Measurements from ENCODE around the gene ATP2B3.

- TF ChIP-seq CTCF (IDR thresholded peaks at IDR 0.05) (no peak), POLR2A (IDR thresholded peaks at IDR 0.05) (no peak)
These were observed 17.6 kb upstream of the ATP2B3 start for GRCh38 chrX:153499876-153500275.

All from heart left ventricle (tissue), 13 donors.